ENCODE results near the gene INO80D.
"Not testable (repeated sequence)": the region's sequence is repeated elsewhere in the genome, so short reads cannot be mapped to it uniquely, and the experiment has no call there.

The INO80D gene

GRCh38 chr2:206084870-206085741 lies 868 bp downstream of the INO80D start:
- peak in 1 of 2 donors; percentile 16 for DNase-seq (ENCODE audit: low read depth in 2 of 2, low spot score in 1 of 2)

GRCh38 chr2:206084439-206084869 lies 1.5 kb downstream of the INO80D start:
- no peak for DNase-seq (ENCODE audit: low read depth in 2 of 2, low spot score in 1 of 2)

GRCh38 chr2:206083602-206084438 lies 2.2 kb downstream of the INO80D start:
- DNase-seq (ENCODE audit: low read depth in 2 of 2, low spot score in 1 of 2), result no peak

GRCh38 chr2:206082298-206082843 lies 3.6 kb downstream of the INO80D start:
- no peak for DNase-seq (ENCODE audit: low read depth in 2 of 2, low spot score in 1 of 2)

- no peak for DNase-seq (ENCODE audit: low read depth in 2 of 2, low spot score in 1 of 2)
Observed at GRCh38 chr2:206080927-206081326, 5.0 kb downstream of the INO80D start.

GRCh38 chr2:206079699-206080465 lies 6.1 kb downstream of the INO80D start:
- no peak for DNase-seq (ENCODE audit: low read depth in 2 of 2, low spot score in 1 of 2)

GRCh38 chr2:206077879-206078278 lies 8.1 kb downstream of the INO80D start:
- DNase-seq (ENCODE audit: low read depth in 2 of 2, low spot score in 1 of 2), result not testable (repeated sequence)

- no peak for DNase-seq (ENCODE audit: low read depth in 2 of 2, low spot score in 1 of 2)
Observed at GRCh38 chr2:206075113-206075512, 10.9 kb downstream of the INO80D start.

- DNase-seq (ENCODE audit: low read depth in 2 of 2, low spot score in 1 of 2), result no peak
Observed at GRCh38 chr2:206071807-206072206, 14.2 kb downstream of the INO80D start.

- no peak for DNase-seq (ENCODE audit: low read depth in 2 of 2, low spot score in 1 of 2)
Observed at GRCh38 chr2:206069417-206069816, 16.6 kb downstream of the INO80D start.

GRCh38 chr2:206068207-206068606 lies 17.8 kb downstream of the INO80D start:
- DNase-seq (ENCODE audit: low read depth in 2 of 2, low spot score in 1 of 2), result no peak

GRCh38 chr2:206064077-206064476 lies 21.9 kb downstream of the INO80D start:
- no peak for DNase-seq (ENCODE audit: low read depth in 2 of 2, low spot score in 1 of 2)

GRCh38 chr2:206063635-206064034 lies 22.3 kb downstream of the INO80D start:
- no peak for DNase-seq (ENCODE audit: low read depth in 2 of 2, low spot score in 1 of 2)

GRCh38 chr2:206062724-206063123 lies 23.2 kb downstream of the INO80D start:
- no peak for DNase-seq (ENCODE audit: low read depth in 2 of 2, low spot score in 1 of 2)

GRCh38 chr2:206056286-206056685 lies 29.7 kb downstream of the INO80D start:
- no peak for DNase-seq (ENCODE audit: low read depth in 2 of 2, low spot score in 1 of 2)

GRCh38 chr2:206054952-206055351 lies 31.0 kb downstream of the INO80D start:
- DNase-seq (ENCODE audit: low read depth in 2 of 2, low spot score in 1 of 2), result no peak

- DNase-seq (ENCODE audit: low read depth in 2 of 2, low spot score in 1 of 2), result no peak
Observed at GRCh38 chr2:206051912-206052311, 34.1 kb downstream of the INO80D start.

- no peak for DNase-seq (ENCODE audit: low read depth in 2 of 2, low spot score in 1 of 2)
Observed at GRCh38 chr2:206049392-206049791, 36.6 kb downstream of the INO80D start.

- no peak for DNase-seq (ENCODE audit: low read depth in 2 of 2, low spot score in 1 of 2)
Observed at GRCh38 chr2:206045251-206045650, 40.7 kb downstream of the INO80D start.

- DNase-seq (ENCODE audit: low read depth in 2 of 2, low spot score in 1 of 2), result no peak
Observed at GRCh38 chr2:206040525-206040924, 45.4 kb downstream of the INO80D start.

- DNase-seq (ENCODE audit: low read depth in 2 of 2, low spot score in 1 of 2), result not testable (repeated sequence)
Observed at GRCh38 chr2:206035393-206035792, 50.6 kb downstream of the INO80D start.
